ENCODE results near the gene WDR47.

GRCh38 chr1:109061183-109061582 is 19.3 kb upstream of the WDR47 start:
- no peak for TF ChIP-seq CTCF (conservative IDR thresholded peaks at IDR 0.05; ENCODE audit: low read depth, low read length)
- TF ChIP-seq EZH2 (IDR thresholded peaks at IDR 0.05; ENCODE audit: borderline replicate concordance, low read depth, low read length, poor library complexity, severe bottlenecking), result no peak
